Measurements from ENCODE around the gene SARDH.
A peak's percentile ranks its signal among the peaks of the same experiment; 100 is the strongest.
"Not testable (repeated sequence)": the region's sequence is repeated elsewhere in the genome, so short reads cannot be mapped to it uniquely, and the experiment has no call there.

The SARDH gene

GRCh38 chr9:133641861-133642595 lies 96.1 kb downstream of the SARDH start:
- no peak for DNase-seq

- no peak for DNase-seq
Measured at GRCh38 chr9:133641396-133641655, 96.8 kb downstream of the SARDH start.

- DNase-seq: no peak
Measured at GRCh38 chr9:133640580-133641395, 97.4 kb downstream of the SARDH start.

GRCh38 chr9:133640160-133640559 lies 98.0 kb downstream of the SARDH start:
- DNase-seq: no peak

GRCh38 chr9:133639613-133640012 lies 98.5 kb downstream of the SARDH start:
- DNase-seq: no peak

- no peak for DNase-seq
Measured at GRCh38 chr9:133638711-133639110, 99.4 kb downstream of the SARDH start.

DNA sequence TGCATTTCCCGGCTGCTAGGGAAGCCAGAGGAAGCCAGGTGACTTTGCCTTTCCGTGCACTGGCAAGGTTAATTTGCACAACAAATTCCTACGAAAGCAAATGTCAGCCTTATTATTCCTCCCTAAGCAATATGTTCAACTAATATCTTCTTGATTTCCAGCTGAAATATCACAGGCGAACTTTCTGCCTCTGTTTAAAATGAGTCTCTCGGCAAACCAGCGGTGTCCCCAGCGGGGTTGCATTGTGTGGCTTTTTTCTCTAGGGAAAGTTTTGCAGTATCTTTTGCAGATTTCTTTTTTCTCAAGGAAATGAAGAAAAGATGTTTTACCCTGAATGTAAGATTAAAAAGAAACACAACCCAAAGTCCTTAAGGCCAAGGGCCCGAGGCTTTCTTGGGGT lies 100.1 kb downstream of the SARDH start:
- DNase-seq: no peak

DNA sequence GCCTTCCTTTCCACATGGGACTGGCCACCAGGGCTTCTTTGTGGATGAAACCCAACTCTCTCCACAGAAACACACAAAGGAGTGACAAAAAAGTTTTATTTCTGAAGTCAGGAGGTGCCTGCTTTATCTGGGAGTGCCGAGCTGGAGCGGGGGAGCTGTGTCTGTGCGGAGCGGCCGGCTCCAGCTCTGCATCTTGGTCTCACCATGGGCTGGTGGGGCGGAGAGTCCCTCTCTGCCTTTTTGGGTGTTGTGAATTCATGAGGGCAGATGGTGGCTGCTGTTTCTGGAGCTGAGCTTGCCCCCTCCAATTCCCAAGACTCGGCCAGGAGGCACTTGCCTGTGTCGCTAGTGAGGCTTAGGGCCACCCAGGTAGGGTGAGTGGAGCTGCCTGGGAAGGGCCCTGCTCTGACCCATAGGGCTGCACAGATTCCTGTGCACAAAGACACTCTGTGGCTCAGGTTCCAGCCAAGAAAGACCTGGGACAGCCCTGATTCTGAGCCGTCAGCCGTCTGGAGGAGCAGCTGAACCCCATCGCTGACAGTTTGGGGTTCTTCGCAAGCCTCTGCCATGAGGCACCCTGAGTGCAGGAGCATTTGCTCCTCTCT lies 100.6 kb downstream of the SARDH start:
- no peak for DNase-seq

DNA sequence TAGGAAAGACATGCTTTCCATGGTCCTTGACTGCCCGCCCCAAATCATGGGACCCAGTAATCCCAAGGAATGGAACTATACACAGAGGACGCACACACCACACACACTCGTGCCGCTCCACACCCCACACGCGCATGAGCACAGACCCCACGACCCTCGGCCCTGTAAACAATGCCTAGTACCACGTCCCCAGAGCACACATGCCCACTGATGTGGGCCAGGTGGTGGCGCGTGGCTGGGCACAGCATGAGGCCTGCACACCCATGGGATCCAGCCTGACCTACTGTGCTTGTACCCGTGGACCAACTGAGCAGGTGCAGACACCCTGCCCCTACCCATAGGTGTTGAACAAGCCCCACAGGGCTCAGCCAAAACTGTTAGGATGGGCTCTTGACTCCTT lies 101.2 kb downstream of the SARDH start:
- DNase-seq: no peak

- DNase-seq: no peak
Measured at GRCh38 chr9:133635533-133636531, 102.3 kb downstream of the SARDH start, which contains the start of gene DBH. Gene DBH (plus strand): TSS chr9:133636363. CDS start chr9:133636372, 9 bp downstream.

GRCh38 chr9:133635098-133635497 lies 103.1 kb downstream of the SARDH start:
- DNase-seq: no peak

- DNase-seq: peak; percentile 87
Measured at GRCh38 chr9:133634081-133634691, 104.0 kb downstream of the SARDH start.

GRCh38 chr9:133633681-133634080 lies 104.5 kb downstream of the SARDH start:
- no peak for DNase-seq

DNA sequence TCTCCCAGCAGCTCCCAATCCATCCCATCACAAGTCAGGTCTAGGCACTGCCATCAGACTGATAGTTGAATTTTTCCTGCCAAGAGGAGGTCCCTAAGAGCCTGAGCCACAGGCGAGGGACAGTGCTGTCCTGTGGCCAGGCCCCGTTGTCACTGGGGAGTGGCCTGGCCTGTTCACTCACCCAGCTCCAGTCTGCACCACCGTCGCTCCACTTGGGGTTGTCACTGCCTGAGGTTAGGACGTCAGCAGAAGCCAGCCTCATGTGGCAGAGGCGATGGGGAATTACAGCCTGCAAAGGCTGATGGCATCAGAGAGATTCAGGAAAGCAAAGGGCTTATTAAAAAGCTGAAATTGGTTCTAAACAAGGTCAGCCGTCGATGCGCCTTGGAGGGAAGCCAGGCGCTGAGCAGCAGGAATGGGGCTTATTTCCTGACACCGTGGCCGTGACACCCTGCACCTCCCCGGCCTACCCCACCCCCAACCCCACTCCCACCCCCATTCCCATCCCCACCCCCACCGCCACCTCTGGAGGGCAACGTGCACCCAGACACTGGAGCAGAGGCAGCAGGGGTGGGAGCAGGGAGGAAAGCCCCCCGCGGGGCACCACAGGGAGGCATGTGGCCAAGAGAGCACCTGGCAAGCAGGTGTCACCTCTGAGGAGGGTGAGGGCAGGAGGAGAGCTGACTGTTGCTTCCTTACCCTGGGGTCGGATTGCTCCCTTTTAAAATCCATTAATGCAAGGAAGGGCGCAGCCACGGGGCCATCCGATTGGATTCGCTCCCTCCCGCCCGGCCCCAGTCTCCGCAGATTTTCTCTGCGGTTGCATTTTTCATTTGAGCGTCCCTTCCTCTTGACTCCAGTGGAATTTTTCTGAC lies 105.1 kb downstream of the SARDH start:
- peak; percentile 68 for DNase-seq

DNA sequence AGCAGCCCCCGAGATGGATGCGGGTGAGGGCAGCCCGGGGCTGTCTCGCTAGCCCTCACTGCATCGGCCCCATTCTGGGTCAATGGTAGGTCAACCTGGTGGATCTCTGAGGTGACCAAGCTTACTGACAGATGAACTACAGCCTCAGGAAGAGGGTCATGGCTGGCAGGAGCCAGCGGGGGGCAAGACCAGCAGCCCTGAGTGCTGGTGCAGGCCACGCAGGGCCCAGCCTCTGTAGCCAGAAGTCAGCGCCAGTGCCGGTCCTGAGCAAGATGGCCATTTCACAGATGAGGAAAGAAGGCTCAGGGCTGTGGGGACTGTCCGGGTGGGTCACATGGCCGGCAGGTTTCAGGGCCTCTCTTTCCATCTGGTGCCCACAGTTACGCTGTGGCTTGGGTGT lies 107.0 kb downstream of the SARDH start:
- DNase-seq: no peak

GRCh38 chr9:133629221-133630110 lies 108.7 kb downstream of the SARDH start:
- DNase-seq: no peak

- DNase-seq: no peak
Measured at GRCh38 chr9:133628766-133629165, 109.4 kb downstream of the SARDH start.

GRCh38 chr9:133627341-133627740 lies 110.8 kb downstream of the SARDH start:
- DNase-seq: no peak

- not testable (repeated sequence) for DNase-seq
Measured at GRCh38 chr9:133626008-133626407, 112.1 kb downstream of the SARDH start.

GRCh38 chr9:133622555-133622954 lies 115.6 kb downstream of the SARDH start:
- no peak for DNase-seq

Measured in NCI-H510A (cell line).